ENCODE results near the gene PCDHGB6. TPM values are rescaled to one million over a fixed set of nuclear protein-coding genes. Genes with fewer than 3 reads are reported as not detected.

PCDHGB6 gene
- total RNA-seq, 1 donor from 2014 or later: 70.2 TPM

DNA sequence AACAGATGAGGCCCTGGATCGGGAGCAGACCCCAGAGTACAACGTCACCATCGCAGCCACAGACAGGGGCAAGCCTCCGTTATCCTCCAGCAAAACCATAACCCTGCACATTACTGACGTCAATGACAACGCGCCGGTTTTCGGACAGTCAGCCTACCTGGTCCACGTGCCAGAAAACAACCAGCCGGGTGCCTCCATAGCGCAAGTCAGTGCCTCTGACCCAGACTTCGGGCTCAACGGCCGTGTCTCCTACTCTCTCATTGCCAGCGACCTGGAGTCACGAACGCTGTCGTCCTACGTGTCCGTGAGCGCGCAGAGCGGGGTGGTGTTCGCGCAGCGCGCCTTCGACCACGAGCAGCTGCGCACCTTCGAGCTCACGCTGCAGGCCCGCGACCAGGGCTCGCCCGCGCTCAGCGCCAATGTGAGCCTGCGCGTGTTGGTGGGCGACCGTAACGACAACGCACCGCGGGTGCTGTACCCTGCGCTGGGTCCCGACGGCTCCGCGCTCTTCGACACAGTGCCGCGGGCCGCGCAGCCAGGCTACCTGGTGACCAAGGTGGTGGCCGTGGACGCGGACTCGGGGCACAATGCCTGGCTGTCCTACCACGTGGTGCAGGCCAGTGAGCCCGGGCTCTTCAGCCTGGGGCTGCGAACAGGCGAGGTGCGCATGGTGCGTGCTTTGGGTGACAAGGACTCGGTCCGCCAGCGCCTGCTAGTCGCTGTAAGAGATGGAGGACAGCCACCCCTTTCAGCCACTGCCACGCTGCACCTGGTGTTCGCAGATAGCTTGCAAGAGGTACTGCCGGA, 11.5 kb downstream of the PCDHGB6 start:
- Mint-ChIP-seq H3K27ac (ENCODE audit: unreplicated experiment) (no peak overlapping the region), H3K4me3 (ENCODE audit: unreplicated experiment) (no peak overlapping the region), H3K36me3 (ENCODE audit: unreplicated experiment) (peaks cover 64% of the 10 kb centered on the region), H3K9me3 (ENCODE audit: unreplicated experiment) (peaks cover 36% of the 10 kb centered on the region), H3K4me1 (ENCODE audit: unreplicated experiment) (no peaks in the 10 kb centered on the region), H3K27me3 (ENCODE audit: unreplicated experiment) (no peaks in the 10 kb centered on the region)
- TF ChIP-seq, protein P1, sequence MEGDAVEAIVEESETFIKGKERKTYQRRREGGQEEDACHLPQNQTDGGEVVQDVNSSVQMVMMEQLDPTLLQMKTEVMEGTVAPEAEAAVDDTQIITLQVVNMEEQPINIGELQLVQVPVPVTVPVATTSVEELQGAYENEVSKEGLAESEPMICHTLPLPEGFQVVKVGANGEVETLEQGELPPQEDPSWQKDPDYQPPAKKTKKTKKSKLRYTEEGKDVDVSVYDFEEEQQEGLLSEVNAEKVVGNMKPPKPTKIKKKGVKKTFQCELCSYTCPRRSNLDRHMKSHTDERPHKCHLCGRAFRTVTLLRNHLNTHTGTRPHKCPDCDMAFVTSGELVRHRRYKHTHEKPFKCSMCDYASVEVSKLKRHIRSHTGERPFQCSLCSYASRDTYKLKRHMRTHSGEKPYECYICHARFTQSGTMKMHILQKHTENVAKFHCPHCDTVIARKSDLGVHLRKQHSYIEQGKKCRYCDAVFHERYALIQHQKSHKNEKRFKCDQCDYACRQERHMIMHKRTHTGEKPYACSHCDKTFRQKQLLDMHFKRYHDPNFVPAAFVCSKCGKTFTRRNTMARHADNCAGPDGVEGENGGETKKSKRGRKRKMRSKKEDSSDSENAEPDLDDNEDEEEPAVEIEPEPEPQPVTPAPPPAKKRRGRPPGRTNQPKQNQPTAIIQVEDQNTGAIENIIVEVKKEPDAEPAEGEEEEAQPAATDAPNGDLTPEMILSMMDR (IDR thresholded peaks at IDR 0.05): no peak
- no peak for DNase-seq (ENCODE audit: extremely low spot score, unreplicated experiment)

DNA sequence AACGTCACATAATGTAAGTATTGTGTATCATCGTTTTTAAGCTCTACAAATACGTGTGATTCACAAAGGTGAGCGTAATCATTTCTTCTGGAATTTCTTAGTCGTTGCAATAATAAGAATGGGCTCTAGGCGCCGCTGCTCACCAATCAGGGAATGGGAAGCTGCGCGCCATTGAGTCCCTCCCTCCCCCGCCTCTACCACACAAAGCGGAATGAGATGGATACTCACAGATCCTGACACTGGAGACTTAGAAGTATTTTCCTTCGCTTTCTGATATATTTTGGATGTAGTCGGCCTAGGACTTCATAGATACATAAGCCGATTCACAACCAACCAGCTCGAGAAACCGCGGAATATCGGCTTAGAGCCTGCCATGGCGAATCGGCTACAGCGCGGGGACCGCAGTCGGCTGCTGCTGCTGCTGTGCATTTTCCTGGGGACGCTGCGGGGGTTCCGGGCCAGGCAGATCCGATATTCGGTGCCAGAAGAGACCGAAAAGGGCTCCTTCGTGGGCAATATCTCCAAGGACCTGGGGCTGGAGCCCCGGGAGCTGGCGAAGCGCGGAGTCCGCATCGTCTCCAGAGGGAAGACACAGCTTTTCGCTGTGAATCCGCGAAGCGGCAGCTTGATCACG, 13.2 kb downstream of the PCDHGB6 start, which contains the start of gene PCDHGA11:
Gene PCDHGA11 (plus strand): TSS at position 197 of the 634 bp plus-strand sequence. CDS start 177 bp downstream, at position 374.
- no peak for DNase-seq (ENCODE audit: extremely low spot score, unreplicated experiment)
- peaks cover 63% of the 10 kb centered on the region for H3K36me3 Mint-ChIP-seq (ENCODE audit: unreplicated experiment)
- no peaks in the 10 kb centered on the region for H3K27me3 Mint-ChIP-seq (ENCODE audit: unreplicated experiment)
- no peak within 1 kb of the TSS for H3K27ac Mint-ChIP-seq (ENCODE audit: unreplicated experiment)
- no peak within 1 kb of the TSS for H3K4me3 Mint-ChIP-seq (ENCODE audit: unreplicated experiment)
- no peaks in the 10 kb centered on the region for H3K4me1 Mint-ChIP-seq (ENCODE audit: unreplicated experiment)
- TF ChIP-seq, protein P1 (IDR thresholded peaks at IDR 0.05): no peak
- peaks cover 36% of the 10 kb centered on the region for H3K9me3 Mint-ChIP-seq (ENCODE audit: unreplicated experiment)

DNA sequence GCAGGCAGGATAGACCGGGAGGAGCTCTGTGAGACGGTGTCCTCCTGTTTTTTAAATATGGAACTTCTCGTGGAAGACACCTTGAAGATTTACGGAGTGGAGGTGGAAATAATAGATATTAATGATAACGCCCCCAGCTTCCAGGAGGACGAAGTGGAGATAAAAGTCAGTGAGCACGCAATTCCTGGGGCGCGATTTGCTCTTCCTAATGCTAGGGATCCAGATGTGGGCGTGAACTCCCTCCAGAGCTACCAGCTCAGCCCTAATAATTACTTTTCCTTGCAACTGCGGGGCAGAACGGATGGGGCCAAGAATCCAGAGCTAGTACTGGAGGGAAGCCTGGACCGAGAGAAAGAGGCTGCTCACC, 13.7 kb downstream of the PCDHGB6 start:
- peaks cover 62% of the 10 kb centered on the region for H3K36me3 Mint-ChIP-seq (ENCODE audit: unreplicated experiment)
- H3K4me1 Mint-ChIP-seq (ENCODE audit: unreplicated experiment): no peaks in the 10 kb centered on the region
- H3K4me3 Mint-ChIP-seq (ENCODE audit: unreplicated experiment): no peak overlapping the region
- H3K27ac Mint-ChIP-seq (ENCODE audit: unreplicated experiment): no peak overlapping the region
- DNase-seq (ENCODE audit: extremely low spot score, unreplicated experiment): no peak
- H3K27me3 Mint-ChIP-seq (ENCODE audit: unreplicated experiment): no peaks in the 10 kb centered on the region
- peaks cover 32% of the 10 kb centered on the region for H3K9me3 Mint-ChIP-seq (ENCODE audit: unreplicated experiment)
- TF ChIP-seq, protein P1 (IDR thresholded peaks at IDR 0.05): no peak

DNA sequence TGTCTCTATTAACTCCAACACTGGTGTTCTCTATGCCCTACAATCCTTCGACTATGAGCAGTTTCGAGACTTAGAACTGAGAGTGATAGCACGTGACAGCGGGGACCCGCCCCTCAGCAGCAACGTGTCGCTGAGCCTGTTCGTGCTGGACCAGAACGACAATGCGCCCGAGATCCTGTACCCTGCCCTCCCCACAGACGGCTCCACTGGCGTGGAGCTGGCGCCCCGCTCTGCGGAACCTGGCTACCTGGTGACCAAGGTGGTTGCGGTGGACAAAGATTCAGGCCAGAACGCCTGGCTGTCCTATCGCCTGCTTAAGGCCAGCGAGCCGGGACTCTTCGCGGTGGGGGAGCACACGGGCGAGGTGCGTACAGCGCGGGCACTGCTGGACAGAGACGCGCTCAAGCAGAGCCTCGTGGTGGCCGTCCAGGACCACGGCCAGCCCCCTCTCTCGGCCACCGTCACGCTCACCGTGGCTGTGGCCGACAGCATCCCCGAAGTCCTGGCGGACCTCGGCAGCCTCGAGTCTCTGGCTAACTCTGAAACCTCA, 15.0 kb downstream of the PCDHGB6 start:
- Mint-ChIP-seq H3K36me3 (ENCODE audit: unreplicated experiment) (peaks cover 61% of the 10 kb centered on the region), H3K27me3 (ENCODE audit: unreplicated experiment) (no peaks in the 10 kb centered on the region), H3K27ac (ENCODE audit: unreplicated experiment) (no peak overlapping the region), H3K9me3 (ENCODE audit: unreplicated experiment) (peaks cover 37% of the 10 kb centered on the region), H3K4me1 (ENCODE audit: unreplicated experiment) (no peaks in the 10 kb centered on the region), H3K4me3 (ENCODE audit: unreplicated experiment) (no peak overlapping the region)
- TF ChIP-seq, protein P1 (IDR thresholded peaks at IDR 0.05): no peak
- no peak for DNase-seq (ENCODE audit: extremely low spot score, unreplicated experiment)

Measured in osteocyte (in vitro differentiated cells).